GM21619 (cell line): Measurements from ENCODE around the gene PITX3.
"Not testable (repeated sequence)": the region's sequence is repeated elsewhere in the genome, so short reads cannot be mapped to it uniquely, and the experiment has no call there.

Experiments used
- ATAC-seq: cut with Tn5 transposase; IDR thresholded peaks from one replicate; pipeline ENCODE4 v1.9.1; 2021; ENCODE audit not compliant: unreplicated experiment

PITX3 gene

GRCh38 chr10:102229810-102230263, 11.5 kb downstream of the PITX3 start:
- ATAC-seq: no peak

- no peak for ATAC-seq
Measured at GRCh38 chr10:102227050-102227449, 14.3 kb downstream of the PITX3 start.

DNA sequence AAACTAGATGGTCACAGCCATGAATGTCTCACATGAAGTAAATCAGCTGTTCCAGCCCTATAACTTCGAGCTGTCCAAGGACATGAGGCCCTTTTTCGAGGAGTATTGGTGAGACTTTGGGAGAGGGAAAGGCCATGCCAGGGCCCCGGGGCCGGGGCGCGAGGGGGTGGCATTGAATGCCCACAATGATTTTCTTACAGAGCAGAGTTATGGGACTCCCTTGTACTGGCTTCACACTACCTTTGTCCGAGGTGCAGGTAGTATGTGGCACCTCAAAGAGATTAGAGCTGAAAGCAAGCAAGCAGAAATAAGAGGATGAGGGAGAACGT, 14.8 kb downstream of the PITX3 start:
- no peak for ATAC-seq

GRCh38 chr10:102225646-102226541, 15.4 kb downstream of the PITX3 start, which contains the start of gene ELOVL3:
ELOVL3 (plus strand) TSS chr10:102226299; CDS start chr10:102226549, 250 bp downstream.
- ATAC-seq: peak; percentile 93

- ATAC-seq: no peak
Measured at GRCh38 chr10:102222797-102223196, 18.5 kb downstream of the PITX3 start.

GRCh38 chr10:102220612-102221011, 20.7 kb downstream of the PITX3 start:
- no peak for ATAC-seq

- ATAC-seq: no peak
Measured at GRCh38 chr10:102219370-102219769, 21.9 kb downstream of the PITX3 start.

DNA sequence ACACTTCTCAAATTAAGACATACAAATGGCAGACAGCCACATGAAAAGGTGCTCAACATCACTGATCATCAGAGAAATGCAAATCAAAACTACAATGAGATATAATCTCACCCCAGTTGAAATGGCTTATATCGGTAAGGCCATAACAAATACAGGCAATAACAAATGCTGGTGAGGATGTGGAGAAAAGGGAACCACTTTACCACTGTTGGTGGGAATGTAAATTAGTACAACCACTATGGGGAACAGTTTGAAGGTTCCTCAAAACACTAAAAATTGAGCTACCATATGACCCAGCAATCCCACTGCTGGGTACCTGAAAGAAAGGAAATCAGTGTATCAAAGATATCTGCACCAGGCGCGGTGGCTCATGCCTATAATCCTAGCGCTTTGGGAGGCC, 27.7 kb downstream of the PITX3 start:
- ATAC-seq: not testable (repeated sequence)

- no peak for ATAC-seq
Measured at GRCh38 chr10:102211615-102212299, 29.6 kb downstream of the PITX3 start.

- ATAC-seq: no peak
Measured at GRCh38 chr10:102208311-102209035, 32.8 kb downstream of the PITX3 start.

DNA sequence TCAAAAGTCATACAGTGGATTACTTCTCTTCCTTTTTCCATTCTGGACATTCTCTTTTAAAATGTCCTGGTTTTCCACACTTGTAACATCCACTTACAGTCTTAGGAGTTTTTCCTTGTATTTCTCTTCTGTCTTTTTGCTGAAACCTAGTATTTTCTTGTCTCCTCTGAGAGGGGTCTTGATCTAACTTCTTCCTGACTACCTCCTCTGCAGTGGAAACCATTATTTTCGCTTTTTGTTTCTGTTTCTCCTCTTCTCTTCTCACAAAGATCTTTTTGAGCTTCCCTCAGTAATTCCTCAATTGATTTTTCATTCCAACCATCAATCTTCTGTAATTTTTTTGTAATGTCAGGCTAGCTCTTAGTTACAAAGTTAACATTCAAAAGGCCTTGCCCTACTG, 38.9 kb downstream of the PITX3 start:
- no peak for ATAC-seq

GRCh38 chr10:102200751-102201640, 40.3 kb downstream of the PITX3 start:
- ATAC-seq: no peak

GRCh38 chr10:102198027-102198426, 43.3 kb downstream of the PITX3 start:
- no peak for ATAC-seq

DNA sequence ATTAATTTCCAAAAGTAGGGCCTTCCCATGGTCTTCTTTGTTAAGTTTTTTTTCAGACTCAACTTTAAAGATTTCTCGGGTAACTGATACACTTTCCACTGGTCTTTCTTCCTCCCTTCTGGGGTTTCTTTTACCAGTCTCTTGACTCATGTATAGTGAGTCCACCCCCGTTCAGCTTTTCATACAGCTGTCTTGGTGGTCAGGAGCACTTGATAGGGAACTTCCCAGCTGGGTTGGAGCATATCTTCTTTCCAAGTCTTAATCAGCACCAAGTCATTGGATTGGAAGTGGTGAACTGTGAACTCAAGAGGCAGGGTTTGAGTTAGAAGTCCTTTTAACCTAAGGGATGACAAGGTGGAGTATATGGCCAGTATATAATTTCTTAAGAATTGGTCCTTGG, 44.4 kb downstream of the PITX3 start:
- no peak for ATAC-seq

DNA sequence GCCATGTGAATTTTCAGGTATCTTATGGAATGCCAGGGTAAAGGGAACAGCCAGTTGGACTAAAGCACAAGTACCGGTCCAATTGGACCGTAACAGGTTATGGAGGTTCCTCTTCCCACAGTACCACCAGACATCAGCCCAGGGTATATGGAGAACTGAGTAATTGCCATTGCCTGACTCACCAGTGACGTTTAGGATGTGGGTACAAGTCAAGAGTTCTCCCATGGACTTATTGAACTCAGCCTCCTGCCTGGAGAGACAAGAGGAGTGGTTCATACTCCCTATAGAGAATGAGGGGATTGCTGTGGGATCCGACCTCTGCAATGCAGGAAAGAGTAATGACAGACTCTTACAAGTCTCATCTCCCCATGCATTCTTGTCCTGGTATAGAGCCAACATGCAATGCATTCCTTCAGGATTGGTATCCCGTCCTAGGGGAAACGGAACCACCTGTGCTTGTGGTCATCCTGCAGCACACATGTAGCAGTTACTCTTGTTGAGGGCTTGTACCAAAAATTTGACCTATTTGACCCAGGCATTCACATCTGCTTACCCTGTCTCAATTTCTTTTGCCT, 45.9 kb downstream of the PITX3 start:
- no peak for ATAC-seq

- ATAC-seq: no peak
Measured at GRCh38 chr10:102191956-102192355, 49.4 kb downstream of the PITX3 start.

- not testable (repeated sequence) for ATAC-seq
Measured at GRCh38 chr10:102188941-102189898, 52.1 kb downstream of the PITX3 start.

- no peak for ATAC-seq
Measured at GRCh38 chr10:102188298-102188940, 52.9 kb downstream of the PITX3 start.
